Muscle layer of colon (tissue), 2 donors: ENCODE measurements around the gene KMT2D.
A peak's percentile ranks its signal among the peaks of the same experiment; 100 is the strongest.

Experiments
- H3K27ac ChIP-seq: one replicate; pipeline ENCODE4 v1.7.0; 2013; ENCODE audit warnings: low read depth, mild to moderate bottlenecking, low read length, moderate library complexity
- H3K27me3 ChIP-seq, 2 donors: one replicate each; pipeline ENCODE4 v1.7.0; 2013; ENCODE audit warnings: low read length in 2 of 2, mild to moderate bottlenecking in 2 of 2; ENCODE audit not compliant: insufficient read depth in 2 of 2, control insufficient read depth in 1 of 2
- H3K36me3 ChIP-seq: one replicate; pipeline ENCODE4 v1.7.0; 2013; ENCODE audit warnings: mild to moderate bottlenecking, low read length; ENCODE audit not compliant: insufficient read depth
- H3K4me1 ChIP-seq: one replicate; pipeline ENCODE4 v1.7.0; 2013; ENCODE audit warnings: mild to moderate bottlenecking, low read length; ENCODE audit not compliant: insufficient read depth
- H3K4me3 ChIP-seq, 2 donors: one replicate each; pipeline ENCODE4 v1.7.0; 2013; ENCODE audit warnings: low read length in 2 of 2, low read depth in 1 of 2, mild to moderate bottlenecking in 1 of 2, moderate library complexity in 1 of 2
- H3K9ac ChIP-seq: one replicate; pipeline ENCODE4 v1.7.0; 2013; ENCODE audit warnings: low read length
- H3K9me3 ChIP-seq: one replicate; pipeline ENCODE4 v1.7.0; 2013; ENCODE audit warnings: mild to moderate bottlenecking, low read length
- donor health status: abdominal sarcoma.
- donor health status: Adenocarcinoma of cecum.

The KMT2D gene

DNA sequence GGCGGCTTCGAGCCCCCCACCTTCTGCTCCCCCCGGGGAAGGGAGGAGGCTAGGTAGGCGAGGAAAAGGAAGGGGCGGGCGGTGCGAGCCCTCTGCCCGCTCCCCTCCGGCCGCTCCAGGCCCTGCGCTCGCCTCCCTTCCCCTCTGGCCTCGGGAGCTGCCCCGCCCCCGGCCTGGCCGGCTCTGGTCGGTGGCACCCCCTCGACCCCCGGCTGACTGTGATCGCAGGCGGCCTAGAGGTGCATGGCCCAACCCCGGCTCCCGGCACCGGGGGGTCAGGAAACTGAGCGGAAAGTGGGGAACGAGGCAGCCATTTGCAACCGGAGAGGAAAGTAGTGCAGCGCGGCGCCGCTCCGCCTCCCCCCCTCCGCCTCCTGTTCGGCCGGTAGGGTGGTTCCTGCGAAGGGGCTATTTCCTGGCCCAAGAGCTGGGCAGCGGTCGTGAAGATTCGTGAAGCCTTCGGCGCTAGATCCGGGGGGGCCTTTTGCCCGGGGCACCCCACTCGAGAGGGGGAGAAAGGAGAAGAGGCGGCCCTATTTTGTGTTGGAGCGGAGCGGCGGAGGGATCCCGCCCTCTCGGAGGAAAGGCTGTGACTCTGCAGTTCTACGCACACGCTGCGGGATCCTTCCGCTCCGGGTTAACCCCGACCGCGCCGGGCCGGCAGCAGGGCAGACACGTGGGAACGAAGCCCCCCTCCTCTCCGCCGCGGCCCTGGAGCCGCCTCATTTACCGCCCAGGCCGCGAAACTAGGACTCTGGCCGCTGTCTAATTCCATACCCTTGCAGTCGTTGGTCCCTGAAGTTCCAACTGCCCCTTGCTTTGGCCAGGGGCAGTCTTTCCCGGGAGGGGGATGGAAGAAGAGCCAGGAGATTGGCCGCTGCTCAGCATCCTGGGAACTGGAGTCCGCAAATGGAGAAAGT lies at the start of gene KMT2D:
Gene KMT2D, minus strand, starts transcription at position 558 of the 920 bp plus-strand sequence. CDS start 5,470 bp downstream, outside the sequence.
- Histone ChIP-seq H3K9me3 (no peaks in the 10 kb centered on the region), H3K4me3 (peak within 1 kb of the TSS; percentile 95 to 96), H3K27me3 (no peaks in the 10 kb centered on the region), H3K4me1 (peaks cover 41% of the 10 kb centered on the region), H3K27ac (peak within 1 kb of the TSS; percentile 99), H3K9ac (peak within 1 kb of the TSS; percentile 86), H3K36me3 (no peaks in the 10 kb centered on the region)

DNA sequence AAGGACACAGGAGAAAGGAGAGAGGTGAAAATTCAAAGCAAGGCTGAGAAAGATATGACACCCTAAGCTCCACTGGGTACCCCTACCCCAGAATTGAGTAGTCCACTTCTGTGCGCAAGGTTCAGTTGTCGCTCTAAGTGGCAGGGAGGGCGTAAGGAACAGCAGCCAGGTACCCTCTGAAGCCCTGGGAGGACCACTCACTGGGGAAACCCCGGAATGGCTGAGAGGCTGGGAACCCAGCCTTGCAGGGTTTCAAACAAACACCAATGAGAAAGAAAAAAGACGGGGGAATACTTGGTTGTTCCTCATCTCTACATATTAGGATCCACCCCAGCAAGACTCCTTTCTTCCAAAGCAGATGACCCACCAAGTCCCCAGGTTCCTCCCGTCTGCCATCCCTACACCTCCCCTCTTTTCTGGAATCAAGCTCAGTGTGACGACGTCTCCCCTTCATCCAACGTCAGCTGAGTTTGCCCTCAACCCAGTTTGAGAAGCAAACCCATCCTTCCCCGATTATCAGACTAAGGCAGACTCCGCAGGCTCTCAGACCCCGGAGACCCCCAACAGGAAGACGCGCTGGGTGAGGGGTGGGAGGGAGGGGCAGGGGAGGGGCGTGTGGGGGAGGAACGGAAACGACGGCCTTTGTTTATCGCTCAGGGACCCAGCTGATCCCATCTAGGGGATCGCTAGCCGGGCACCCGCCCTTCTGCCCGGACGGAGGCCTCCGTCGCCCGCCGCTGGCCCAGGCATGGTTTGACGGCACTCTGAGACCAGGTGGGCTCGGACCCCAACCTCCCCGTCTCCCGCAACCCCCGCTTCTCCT lies 49.3 kb upstream of the KMT2D start:
- peak overlapping the region; percentile 98 for H3K9ac ChIP-seq
- peaks cover 48% of the 10 kb centered on the region for H3K4me1 ChIP-seq
- no peaks in the 10 kb centered on the region for H3K9me3 ChIP-seq
- H3K27ac ChIP-seq: peak overlapping the region; percentile 99
- peaks cover 17% of the 10 kb centered on the region for H3K36me3 ChIP-seq
- no peaks in the 10 kb centered on the region for H3K27me3 ChIP-seq
- H3K4me3 ChIP-seq: peak overlapping the region; percentile 91 to 100

GRCh38 chr12:49108958-49109404 lies 48.4 kb upstream of the KMT2D start:
- Histone ChIP-seq H3K36me3 (peaks cover 26% of the 10 kb centered on the region), H3K9ac (peak overlapping the region; percentile 98), H3K4me1 (peaks cover 48% of the 10 kb centered on the region)

DNA sequence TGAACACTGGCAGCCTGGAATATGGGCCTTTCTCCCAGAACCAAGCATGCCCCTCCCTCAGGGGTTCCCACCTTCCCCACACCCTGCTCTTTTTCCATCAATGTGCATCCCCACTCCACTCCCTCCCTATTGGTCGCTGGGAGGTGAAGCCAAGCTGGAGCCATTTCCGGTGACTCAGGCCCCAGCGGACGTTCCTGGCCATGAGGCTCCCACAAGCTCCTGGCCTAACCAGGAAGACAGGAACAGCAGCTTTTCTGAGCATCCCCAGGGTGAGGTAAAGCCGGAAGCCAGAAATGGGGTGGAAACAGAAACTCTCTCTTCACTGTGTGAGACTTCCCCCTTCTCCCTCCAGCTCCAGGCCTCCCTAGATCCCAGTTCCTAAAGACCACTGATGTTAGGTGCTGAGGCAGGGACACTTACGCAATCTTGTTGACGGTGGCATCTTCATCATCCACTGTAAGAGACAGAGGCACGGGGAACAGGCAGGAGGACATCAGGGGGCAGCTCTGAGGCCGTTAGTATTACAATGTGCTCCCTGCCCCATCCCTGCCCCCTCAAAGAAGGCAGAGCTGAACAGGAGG lies 45.0 kb upstream of the KMT2D start:
- H3K9me3 ChIP-seq: no peaks in the 10 kb centered on the region
- no peak overlapping the region for H3K4me3 ChIP-seq
- no peaks in the 10 kb centered on the region for H3K27me3 ChIP-seq
- peaks cover 60% of the 10 kb centered on the region for H3K36me3 ChIP-seq
- H3K4me1 ChIP-seq: peaks cover 41% of the 10 kb centered on the region
- H3K27ac ChIP-seq: no peak overlapping the region
- H3K9ac ChIP-seq: no peak overlapping the region

More at GRCh38 chr12:49108958-49109404, 48.4 kb upstream of the KMT2D start:
- H3K9me3 ChIP-seq: no peaks in the 10 kb centered on the region
- peak overlapping the region; percentile 91 to 100 for H3K4me3 ChIP-seq
- no peaks in the 10 kb centered on the region for H3K27me3 ChIP-seq
- H3K27ac ChIP-seq: peak overlapping the region; percentile 99

DNA sequence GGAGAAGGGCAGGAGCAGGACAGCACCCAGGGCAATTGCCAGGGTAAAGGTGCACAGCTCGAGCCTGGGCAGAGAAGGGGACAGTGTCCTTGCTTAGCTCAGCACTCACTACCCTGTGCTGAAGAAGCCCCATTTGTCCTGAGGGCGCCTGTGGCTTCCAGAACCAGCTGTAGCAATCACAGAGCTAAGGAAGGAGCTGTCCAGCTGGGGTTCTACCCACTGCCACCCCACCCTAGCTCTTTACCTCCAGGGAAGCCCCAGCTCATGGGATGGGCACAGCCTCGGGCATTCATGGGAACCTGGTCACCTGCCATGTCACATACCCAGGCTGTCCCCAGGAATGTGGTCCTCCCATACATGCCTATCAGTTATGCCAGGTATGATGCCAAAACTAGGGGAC lies 44.2 kb upstream of the KMT2D start:
- no peak overlapping the region for H3K4me3 ChIP-seq
- peaks cover 67% of the 10 kb centered on the region for H3K36me3 ChIP-seq
- no peaks in the 10 kb centered on the region for H3K27me3 ChIP-seq
- no peak overlapping the region for H3K9ac ChIP-seq
- H3K9me3 ChIP-seq: no peaks in the 10 kb centered on the region
- no peak overlapping the region for H3K27ac ChIP-seq
- H3K4me1 ChIP-seq: peaks cover 41% of the 10 kb centered on the region

DNA sequence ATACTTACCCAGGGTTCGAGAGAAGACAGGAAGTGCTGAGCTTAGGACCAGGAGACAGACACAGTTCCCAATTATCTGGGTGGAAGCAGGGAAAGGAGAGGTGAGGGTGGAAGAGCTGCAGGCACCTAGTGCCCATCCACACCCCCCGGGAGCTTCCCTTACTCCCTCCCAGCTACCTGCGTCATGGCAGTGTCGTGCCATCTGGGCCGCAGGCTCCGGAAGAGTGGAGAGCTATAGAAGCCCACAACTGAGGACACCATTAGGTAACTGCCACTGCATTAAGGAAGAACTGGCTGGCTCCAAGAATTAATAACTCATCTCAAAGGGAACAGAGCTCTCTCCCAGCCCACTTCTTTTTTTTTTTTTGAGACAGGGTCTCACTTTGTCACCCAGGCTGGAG lies 39.8 kb upstream of the KMT2D start:
- H3K27me3 ChIP-seq: no peaks in the 10 kb centered on the region
- no peak overlapping the region for H3K27ac ChIP-seq
- H3K9ac ChIP-seq: no peak overlapping the region
- no peaks in the 10 kb centered on the region for H3K9me3 ChIP-seq
- no peak overlapping the region for H3K4me3 ChIP-seq
- H3K36me3 ChIP-seq: peaks cover 87% of the 10 kb centered on the region
- H3K4me1 ChIP-seq: peaks cover 6% of the 10 kb centered on the region

GRCh38 chr12:49098703-49099102 lies 38.1 kb upstream of the KMT2D start:
- Histone ChIP-seq H3K27ac (no peak overlapping the region), H3K9ac (no peak overlapping the region), H3K27me3 (peaks cover 8 to 10% of the 10 kb centered on the region in 2 donors), H3K36me3 (peaks cover 71% of the 10 kb centered on the region), H3K9me3 (no peaks in the 10 kb centered on the region), H3K4me3 (no peak overlapping the region), H3K4me1 (peaks cover 12% of the 10 kb centered on the region)

GRCh38 chr12:49098035-49098451 lies 37.4 kb upstream of the KMT2D start:
- H3K27me3 ChIP-seq: peaks cover 14 to 16% of the 10 kb centered on the region in 2 donors
- H3K9ac ChIP-seq: no peak overlapping the region
- H3K4me3 ChIP-seq: no peak overlapping the region
- H3K9me3 ChIP-seq: no peaks in the 10 kb centered on the region
- peaks cover 65% of the 10 kb centered on the region for H3K36me3 ChIP-seq
- no peak overlapping the region for H3K27ac ChIP-seq
- H3K4me1 ChIP-seq: peaks cover 16% of the 10 kb centered on the region

DNA sequence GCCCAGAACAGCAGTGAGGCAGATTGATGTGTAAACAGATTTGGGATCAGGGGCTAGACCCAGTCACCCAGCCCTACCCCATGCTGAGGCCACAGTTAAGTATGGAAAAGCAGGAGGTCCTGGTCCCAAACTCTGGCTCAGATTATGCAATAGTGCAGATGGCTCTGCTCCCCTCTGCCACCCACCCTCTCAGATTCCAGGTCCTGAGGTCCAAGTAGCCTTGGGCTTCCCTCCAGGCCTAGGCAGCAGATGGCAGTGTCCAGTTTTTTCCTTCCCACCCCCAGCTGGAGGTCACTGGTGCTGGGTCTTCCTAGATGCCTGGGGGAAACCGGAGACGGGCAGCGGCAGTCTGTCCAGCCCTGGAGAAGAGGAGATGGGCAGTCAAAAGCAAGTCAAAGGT lies 36.8 kb upstream of the KMT2D start:
- Histone ChIP-seq H3K27ac (no peak overlapping the region), H3K9ac (no peak overlapping the region), H3K9me3 (no peaks in the 10 kb centered on the region), H3K27me3 (peaks cover 21 to 23% of the 10 kb centered on the region in 2 donors), H3K4me1 (peaks cover 21% of the 10 kb centered on the region), H3K36me3 (peaks cover 58% of the 10 kb centered on the region), H3K4me3 (no peak overlapping the region)

DNA sequence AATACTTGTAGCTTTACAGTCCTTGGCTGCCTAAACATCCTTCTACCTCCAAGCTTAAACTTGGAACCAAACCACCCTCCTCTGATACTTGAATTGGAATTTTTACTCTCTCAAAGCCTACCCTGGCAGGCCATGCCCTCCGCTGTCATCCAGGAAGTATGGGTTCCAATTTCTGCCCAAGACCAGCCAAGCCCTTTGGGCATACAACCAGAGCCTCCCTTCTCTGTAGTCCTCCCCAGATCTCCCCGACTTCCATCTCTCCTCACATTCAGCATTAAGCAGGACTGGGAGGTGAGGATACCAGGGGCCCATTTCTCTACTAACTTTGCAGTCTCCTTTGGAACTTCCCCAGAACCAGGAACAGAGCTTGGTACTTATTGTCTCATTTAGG lies 34.4 kb upstream of the KMT2D start:
- Histone ChIP-seq H3K4me1 (peaks cover 36% of the 10 kb centered on the region), H3K27ac (no peak overlapping the region), H3K9ac (no peak overlapping the region), H3K27me3 (peaks cover 43 to 47% of the 10 kb centered on the region in 2 donors), H3K4me3 (no peak overlapping the region), H3K36me3 (peaks cover 34% of the 10 kb centered on the region), H3K9me3 (no peaks in the 10 kb centered on the region)
